ENCODE measurements around the gene INAVA. TPM values are rescaled to one million over a fixed set of nuclear protein-coding genes. Genes with fewer than 3 reads are reported as not detected.

INAVA gene
- total and polyA plus RNA-seq, 2 of the 13 experiments (the other 11 are each of a cell fraction or from before 2014, with no cell fraction given) = 6.0 to 13.5 TPM

- Histone ChIP-seq H3K79me2 (ENCODE audit: insufficient read depth, low read length) (peaks cover 13% of the 10 kb centered on the region), H4K20me1 (ENCODE audit: insufficient read depth, low read length) (no peaks in the 10 kb centered on the region), H3K9ac (ENCODE audit: insufficient read depth, low read depth, low read length) (peak overlapping the region; percentile 30; the same call in 1 of the 2 replicates), H3K4me1 (ENCODE audit: insufficient read depth, low read length) (peaks cover 63% of the 10 kb centered on the region), H2AFZ (ENCODE audit: low read length) (no peak overlapping the region), H3K9me3 (ENCODE audit: low read length) (no peaks in the 10 kb centered on the region), H3K4me3 (replicated peaks in 1 of 3; ENCODE audit: insufficient read depth in 1 of 3, low read depth in 2 of 3, low read length in 3 of 3) (no peak overlapping the region), H3K4me2 (ENCODE audit: low read depth, low read length) (peak overlapping the region; percentile 48), H3K27ac (ENCODE audit: extremely low read length, insufficient read depth, low read length) (peak overlapping the region; percentile 57), H3K27me3 (ENCODE audit: control insufficient read depth in 1 of 2, insufficient read depth in 2 of 2, low read length in 2 of 2) (no peaks in the 10 kb centered on the region), H3K36me3 (replicated peaks in 1 of 2; ENCODE audit: control insufficient read depth in 1 of 2, insufficient read depth in 2 of 2, low read length in 2 of 2) (peaks cover 6 to 27% of the 10 kb centered on the region in 2 experiments)
- WGBS (ENCODE audit: low lambda C conversion rate) = 25% methylated on average over 4 of the region's 10 CpGs
- ATAC-seq = peak; percentile 44
- POLR2A ChIA-PET = interaction anchor here (1.2 to 2.3 kb wide), 4 partner anchors 8 to 18 kb away, joined by 5 to 19 read pairs (median 11); no protein-coding TSS in a partner anchor
- intact Hi-C loops (cut with micrococcal nuclease; ENCODE audit: unreplicated experiment) (loop anchor here (10.0 kb wide), 1 partner anchor 215 kb away; the partner anchor contains the start of gene CACNA1S), in situ Hi-C loops (cut with HindIII; ENCODE audit: extremely low pct_ligation_motif_present, low pct_unique_long_range_greater_than_20kb) (no loop called here)
- no TSS peak for BruUV-seq (replicated peaks)
- peak; percentile 50 for DNase-seq (ENCODE audit: low spot score)
- CTCF ChIA-PET (ENCODE audit: low intra/inter-chr PET ratio, low total read pairs) = no interaction called here
- FAIRE-seq = peak; percentile 81
- 0 out of 2 replicates have a peak, but pooled peaks have one; percentile 14 for TF ChIP-seq TFDP2 (CRISPR knock-in tag; IDR thresholded peaks at IDR 0.05)
- no peak for TF ChIP-seq ZKSCAN5 (CRISPR knock-in tag; IDR thresholded peaks at IDR 0.05)
- TF ChIP-seq SIN3B (IDR thresholded peaks at IDR 0.05; ENCODE audit: low read length) = no peak
- no peak for TF ChIP-seq ZNF747 (CRISPR knock-in tag; IDR thresholded peaks at IDR 0.05; ENCODE audit: borderline replicate concordance)
- TF ChIP-seq TRAFD1 (CRISPR knock-in tag; IDR thresholded peaks at IDR 0.05; ENCODE audit: borderline replicate concordance) = no peak
- TF ChIP-seq PHB2 (IDR thresholded peaks at IDR 0.05; ENCODE audit: partially characterized antibody) = no peak
- no peak for TF ChIP-seq ZNF432 (CRISPR knock-in tag; IDR thresholded peaks at IDR 0.05; ENCODE audit: borderline replicate concordance)
- TF ChIP-seq HMGA1 (CRISPR knock-in tag; conservative IDR thresholded peaks at IDR 0.05) = no peak
- no peak for TF ChIP-seq ZNF512 (CRISPR knock-in tag; IDR thresholded peaks at IDR 0.05)
- no peak for TF ChIP-seq MYNN (CRISPR knock-in tag; IDR thresholded peaks at IDR 0.05; ENCODE audit: low read depth)
- no peak for TF ChIP-seq ZNF800 (CRISPR knock-in tag; IDR thresholded peaks at IDR 0.05)
- no peak for TF ChIP-seq CCAR2 (optimal IDR thresholded peaks at IDR 0.05; ENCODE audit: low read depth, low read length)
- TF ChIP-seq DPF2 (CRISPR knock-in tag; IDR thresholded peaks at IDR 0.05; ENCODE audit: borderline replicate concordance, low read depth) = no peak
- no peak for TF ChIP-seq TAF15 (IDR thresholded peaks at IDR 0.05; ENCODE audit: low read depth, low read length, poor library complexity, severe bottlenecking)
- no peak for TF ChIP-seq ZBTB26 (CRISPR knock-in tag; IDR thresholded peaks at IDR 0.05; ENCODE audit: borderline replicate concordance)
- no peak for TF ChIP-seq PAF1 (CRISPR knock-in tag; IDR thresholded peaks at IDR 0.05)
- TF ChIP-seq ETV6 (CRISPR knock-in tag; conservative IDR thresholded peaks at IDR 0.05) = 0 out of 2 replicates have a peak, but pooled peaks have one; percentile 36
Measured at GRCh38 chr1:200899451-200899915, 4.8 kb downstream of the INAVA start.
